GM12873 (cell line): ENCODE measurements around the gene WDFY3.

Experiments
- CTCF ChIP-seq: IDR thresholded peaks from 2 replicates; pipeline ENCODE4 v1.5.1; 2012; ENCODE audit warnings: low read depth, mild to moderate bottlenecking, moderate library complexity, low read length, control low read depth; ENCODE audit not compliant: insufficient read depth; ENCODE audit errors: missing control alignments

Gene WDFY3

GRCh38 chr4:84977396-84977795 lies 10.9 kb upstream of the WDFY3 start:
- no peak for TF ChIP-seq CTCF

- TF ChIP-seq CTCF, result no peak
Measured at GRCh38 chr4:84973856-84974255, 7.4 kb upstream of the WDFY3 start.

GRCh38 chr4:84971319-84971932 lies 4.9 kb upstream of the WDFY3 start:
- peak; percentile 38 for TF ChIP-seq CTCF

- no peak for TF ChIP-seq CTCF
Measured at GRCh38 chr4:84968925-84969324, 2.4 kb upstream of the WDFY3 start.

- TF ChIP-seq CTCF, result no peak
Measured at GRCh38 chr4:84967243-84967690, 777 bp upstream of the WDFY3 start.

GRCh38 chr4:84965553-84966381 lies 723 bp downstream of the WDFY3 start:
- TF ChIP-seq CTCF, result no peak

- no peak for TF ChIP-seq CTCF
Measured at GRCh38 chr4:84964995-84965552, 1.4 kb downstream of the WDFY3 start.
